Neural progenitor cell (in vitro differentiated cells): ENCODE results near the gene TLE3.

ENCODE experiments used
- EZH2 ChIP-seq: fragments of 200-600 bp; sonication (generic); IDR thresholded peaks from 2 replicates; pipeline ENCODE4 v1.6.1; 2017; ENCODE audit warnings: antibody characterized with exemption, mild to moderate bottlenecking, moderate library complexity
- TF ChIP-seq, protein P1 (sequence below): fragments of 200-600 bp; sonication (generic); IDR thresholded peaks from 2 replicates; pipeline ENCODE4 v1.5.1; 2017; ENCODE audit warnings: antibody characterized with exemption, mild to moderate bottlenecking

- TF ChIP-seq, protein P1, sequence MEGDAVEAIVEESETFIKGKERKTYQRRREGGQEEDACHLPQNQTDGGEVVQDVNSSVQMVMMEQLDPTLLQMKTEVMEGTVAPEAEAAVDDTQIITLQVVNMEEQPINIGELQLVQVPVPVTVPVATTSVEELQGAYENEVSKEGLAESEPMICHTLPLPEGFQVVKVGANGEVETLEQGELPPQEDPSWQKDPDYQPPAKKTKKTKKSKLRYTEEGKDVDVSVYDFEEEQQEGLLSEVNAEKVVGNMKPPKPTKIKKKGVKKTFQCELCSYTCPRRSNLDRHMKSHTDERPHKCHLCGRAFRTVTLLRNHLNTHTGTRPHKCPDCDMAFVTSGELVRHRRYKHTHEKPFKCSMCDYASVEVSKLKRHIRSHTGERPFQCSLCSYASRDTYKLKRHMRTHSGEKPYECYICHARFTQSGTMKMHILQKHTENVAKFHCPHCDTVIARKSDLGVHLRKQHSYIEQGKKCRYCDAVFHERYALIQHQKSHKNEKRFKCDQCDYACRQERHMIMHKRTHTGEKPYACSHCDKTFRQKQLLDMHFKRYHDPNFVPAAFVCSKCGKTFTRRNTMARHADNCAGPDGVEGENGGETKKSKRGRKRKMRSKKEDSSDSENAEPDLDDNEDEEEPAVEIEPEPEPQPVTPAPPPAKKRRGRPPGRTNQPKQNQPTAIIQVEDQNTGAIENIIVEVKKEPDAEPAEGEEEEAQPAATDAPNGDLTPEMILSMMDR: no peak
- TF ChIP-seq EZH2: no peak
These were observed 55.0 kb downstream of the TLE3 start for GRCh38 chr15:70042553-70043214.
